HepG2 (cell line): Measurements from ENCODE around the gene MICAL1. TPM values are rescaled to one million over a fixed set of nuclear protein-coding genes. Genes with fewer than 3 reads are reported as not detected.

Source experiments
- ATAC-seq: fragments of 200-7000 bp; cut with Tn5 transposase; 3 replicates; pipeline ENCODE4 v1.9.1; 2020; ENCODE audit warnings: mild to moderate bottlenecking, moderate library complexity
- BruUV-seq: library from RNA; stranded (reverse); fragments of 400-500 nt; replicated peaks from 2 replicates; lab custom pipeline; 2021; lab: Mats Ljungman, UMichigan
- CTCF ChIA-PET: fragments of 300-600 bp; formaldehyde crosslinking; extraction: SDS; loops from one replicate; lab custom pipeline; 2021; ENCODE audit warnings: low total read pairs, inconsistent platforms, low intra/inter-chr PET ratio; lab: Yijun Ruan, JAX
- POLR2A ChIA-PET: fragments of 350-600 bp; sonication (Branson Sonifier 250); formaldehyde crosslinking; loops from one replicate; lab custom pipeline; 2020; ENCODE audit warnings: antibody characterized with exemption, inconsistent platforms; lab: Yijun Ruan, JAX
- DNase-seq: peaks from one replicate; pipeline ENCODE4 v3.0.0-alpha.2; 2015; ENCODE audit warnings: low spot score
- FAIRE-seq: peaks from 3 replicates; lab custom pipeline; 2011; peaks lifted over from hg19 to GRCh38; lab: Jason Lieb, UNC
- H2AFZ ChIP-seq: one replicate; pipeline ENCODE4 v1.6.1; 2011; ENCODE audit warnings: low read length, inconsistent platforms
- H3K27ac ChIP-seq: fragments of 300-600 bp; 3 replicates; pipeline ENCODE4 v1.8.0; 2011; ENCODE audit warnings: mixed run types, mild to moderate bottlenecking, mixed read lengths, low read length, inconsistent platforms; ENCODE audit not compliant: insufficient read depth; ENCODE audit errors: extremely low read length
- H3K27me3 ChIP-seq, 2 experiments: fragments of 200-600 bp in 1 of 2; 2 replicates in 1 of 2; 3 replicates in 1 of 2; pipeline versions ENCODE4 v1.6.0 to v1.8.0; 2011; ENCODE audit warnings: low read length in 2 of 2, mild to moderate bottlenecking in 2 of 2, moderate library complexity in 2 of 2, inconsistent platforms in 1 of 2; ENCODE audit not compliant: insufficient read depth in 2 of 2, control insufficient read depth in 1 of 2
- H3K36me3 ChIP-seq, 2 experiments: fragments of 200-600 bp in 1 of 2; replicated peaks in 1 of 2; 2 replicates in 1 of 2; 3 replicates in 1 of 2; pipeline versions ENCODE4 v1.5.1 to v1.8.0; 2011; ENCODE audit warnings: low read length in 2 of 2, inconsistent platforms in 1 of 2; ENCODE audit not compliant: insufficient read depth in 2 of 2, control insufficient read depth in 1 of 2
- H3K4me1 ChIP-seq: 2 replicates; pipeline ENCODE4 v1.5.1; 2012; ENCODE audit warnings: low read length, inconsistent platforms; ENCODE audit not compliant: insufficient read depth
- H3K4me2 ChIP-seq: 2 replicates; pipeline ENCODE4 v1.6.0; 2011; ENCODE audit warnings: low read depth, low read length, inconsistent platforms
- H3K4me3 ChIP-seq, 3 experiments: fragments of 200-600 bp in 1 of 3; sonication (generic), shearing (Covaris generic) in 1 of 3; replicated peaks in 1 of 3; 2 replicates each; pipeline ENCODE4 v1.5.1; 2011 to 2016; ENCODE audit warnings: low read length in 3 of 3, inconsistent platforms in 2 of 3, low read depth in 2 of 3, mild to moderate bottlenecking in 2 of 3, control low read depth in 1 of 3, mixed read lengths in 1 of 3; ENCODE audit not compliant: insufficient read depth in 1 of 3
- H3K79me2 ChIP-seq: one replicate; pipeline ENCODE4 v1.6.1; 2011; ENCODE audit warnings: low read length, inconsistent platforms; ENCODE audit not compliant: insufficient read depth
- H3K9ac ChIP-seq: 2 replicates; pipeline ENCODE4 v1.6.0; 2011; ENCODE audit warnings: mild to moderate bottlenecking, low read depth, low read length, inconsistent platforms; ENCODE audit not compliant: insufficient read depth
- H3K9me3 ChIP-seq: 2 replicates; pipeline ENCODE4 v1.5.1; 2012; ENCODE audit warnings: mild to moderate bottlenecking, low read length
- H4K20me1 ChIP-seq: 2 replicates; pipeline ENCODE4 v1.6.0; 2011; ENCODE audit warnings: inconsistent platforms, mild to moderate bottlenecking, low read length, moderate library complexity; ENCODE audit not compliant: insufficient read depth
- ATF6 ChIP-seq: sonication (generic); formaldehyde crosslinking; conservative IDR thresholded peaks from 2 replicates; pipeline ENCODE4 v1.4.0; 2020; ENCODE audit warnings: missing genetic modification reagents
- CREB1 ChIP-seq, 2 experiments: fragments of 450-650 bp in 1 of 2; IDR thresholded peaks; 2 replicates each; pipeline ENCODE4 v1.6.1; 2016 to 2017; ENCODE audit warnings: control low read depth in 1 of 2, mild to moderate bottlenecking in 1 of 2, missing compliant biosample characterization in 1 of 2, missing genetic modification characterization in 1 of 2
- HNRNPH1 ChIP-seq: fragments of 200-400 bp; formaldehyde crosslinking; optimal IDR thresholded peaks from 2 replicates; pipeline ENCODE3; 2017; ENCODE audit warnings: mild to moderate bottlenecking, low read depth, low read length
- KDM1A ChIP-seq: IDR thresholded peaks from 2 replicates; pipeline ENCODE4 v1.6.1; 2016; ENCODE audit warnings: missing compliant biosample characterization
- NFRKB ChIP-seq: fragments of 450-650 bp; IDR thresholded peaks from 2 replicates; pipeline ENCODE4 v1.6.1; 2017
- NKX3-1 ChIP-seq: sonication (generic); formaldehyde crosslinking; IDR thresholded peaks from 2 replicates; pipeline ENCODE4 v1.5.0; 2020; ENCODE audit warnings: missing genetic modification reagents
- POLR2AphosphoS5 ChIP-seq: IDR thresholded peaks from 2 replicates; pipeline ENCODE4 v1.6.1; 2012; ENCODE audit warnings: low read depth, low read length
- RNF2 ChIP-seq: fragments of 450-650 bp; conservative IDR thresholded peaks from 2 replicates; pipeline ENCODE4 v1.6.1; 2016; ENCODE audit warnings: low read depth
- SIN3A ChIP-seq: IDR thresholded peaks from 2 replicates; pipeline ENCODE4 v1.6.1; 2011; ENCODE audit warnings: low read depth, mild to moderate bottlenecking, control low read depth, low read length, borderline replicate concordance
- ZNF160 ChIP-seq: sonication (generic); formaldehyde crosslinking; IDR thresholded peaks from 2 replicates; pipeline ENCODE4 v1.8.0; 2022; ENCODE audit warnings: mild to moderate bottlenecking, inconsistent platforms, missing genetic modification reagents
- WGBS: methylation state at CpG from one replicate; pipeline ENCODE4 v1.1.6; 2017; ENCODE audit warnings: low lambda C conversion rate; 5-methylcytosine and 5-hydroxymethylcytosine counted together
- in situ Hi-C: cut with HindIII; loops from 2 replicates; pipeline ENCODE4 v1.10.0; 2017; ENCODE audit warnings: low pct_unique_long_range_greater_than_20kb; ENCODE audit not compliant: extremely low pct_ligation_motif_present
- intact Hi-C: fragments of 100-400 bp; cut with micrococcal nuclease; formaldehyde crosslinking; loops from one replicate; pipeline ENCODE4 v1.10.0; 2022; ENCODE audit not compliant: unreplicated experiment
- polyA plus RNA-seq, 8 experiments: library from polyadenylated mRNA; depleted of rRNA in 3 of 8; stranded (reverse) in 7 of 8; unstranded in 1 of 8; fragments of >200 nt; fragmentation: Illumina TruSeq in 4 of 8; extraction: Trizol in 4 of 8; gene quantifications; 2 replicates each; pipeline versions ENCODE4 v1.2.1 to v1.2.3, GENCODE V29; 2011 to 2016; ENCODE audit warnings: low read depth in 4 of 8, missing spikeins in 1 of 8, mixed read lengths in 1 of 8; ENCODE audit not compliant: insufficient read depth in 1 of 8
- total RNA-seq, 5 experiments: library from RNA; depleted of rRNA; stranded (reverse); fragments of >200 nt; fragmentation: Illumina TruSeq; extraction: Trizol; gene quantifications; 2 replicates each; pipeline ENCODE4 v1.2.3, GENCODE V29; 2016; ENCODE audit warnings: low read depth in 1 of 5
- TF ChIP-seq, protein P1 (sequence below): sonication (generic); formaldehyde crosslinking; IDR thresholded peaks from 2 replicates; pipeline ENCODE4 v1.5.0; 2020; ENCODE audit warnings: missing genetic modification reagents, mild to moderate bottlenecking, borderline replicate concordance
- TF ChIP-seq, protein P2 (sequence below): sonication (generic); formaldehyde crosslinking; IDR thresholded peaks from 2 replicates; pipeline ENCODE4 v1.4.0; 2020; ENCODE audit warnings: mild to moderate bottlenecking, missing genetic modification reagents

MICAL1 gene
- total and polyA plus RNA-seq, 2 of the 13 experiments (the other 11 are each of a cell fraction or from before 2014, with no cell fraction given) = 6.9 to 39.0 TPM

DNA sequence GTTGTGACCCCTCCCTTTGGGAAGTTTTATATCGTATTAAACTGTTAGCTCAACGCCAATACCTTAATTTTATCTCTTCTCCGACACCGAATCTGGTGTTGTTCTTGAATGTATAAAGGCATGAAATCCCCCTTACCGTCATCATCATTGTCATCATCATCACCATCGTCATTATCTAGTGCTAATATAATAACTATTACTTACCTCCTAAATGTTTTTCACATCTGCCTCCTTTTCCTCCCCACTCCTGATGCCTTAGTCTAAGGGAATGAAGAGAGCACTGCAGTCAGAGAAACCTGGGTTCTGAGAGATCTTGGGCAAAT, 28.1 kb upstream of the MICAL1 start:
- DNase-seq = no peak
- in situ Hi-C loops (no loop called here), intact Hi-C loops (no loop called here)
- 0 out of 5 replicates have a peak, but pooled peaks cover 0 to 4% of the 10 kb centered on the region in 2 experiments for H3K27me3 ChIP-seq
- H2AFZ ChIP-seq = peak overlapping the region; percentile 68
- TF ChIP-seq NFRKB (no peak), NKX3-1 (CRISPR knock-in tag) (no peak), HNRNPH1 (no peak), CREB1 (IDR thresholded peaks at IDR 0.05) (peak; percentile 71), CREB1 (CRISPR knock-in tag; IDR thresholded peaks at IDR 0.05) (no peak), ZNF160 (CRISPR knock-in tag) (no peak)
- no peak for FAIRE-seq
- H3K9me3 ChIP-seq = no peaks in the 10 kb centered on the region
- H3K4me1 ChIP-seq = peaks cover 43% of the 10 kb centered on the region
- no peaks in the 10 kb centered on the region for H4K20me1 ChIP-seq
- H3K27ac ChIP-seq = no peak overlapping the region
- 3% methylated on average over 6 of the region's 6 CpGs for WGBS
- ChIA-PET POLR2A (no interaction called here), CTCF (no interaction called here)
- ATAC-seq = no peak
- H3K4me3 ChIP-seq = peak overlapping the region in 2 of 3 experiments; percentile 47 to 50; a peak in 3 of 6 replicates
- H3K9ac ChIP-seq = no peak overlapping the region
- peaks cover 0 to 8% of the 10 kb centered on the region in 2 experiments; a peak in 3 of 5 replicates for H3K36me3 ChIP-seq
- no TSS peak for BruUV-seq
- peaks cover 14% of the 10 kb centered on the region for H3K79me2 ChIP-seq
- H3K4me2 ChIP-seq = peak overlapping the region; percentile 75

DNA sequence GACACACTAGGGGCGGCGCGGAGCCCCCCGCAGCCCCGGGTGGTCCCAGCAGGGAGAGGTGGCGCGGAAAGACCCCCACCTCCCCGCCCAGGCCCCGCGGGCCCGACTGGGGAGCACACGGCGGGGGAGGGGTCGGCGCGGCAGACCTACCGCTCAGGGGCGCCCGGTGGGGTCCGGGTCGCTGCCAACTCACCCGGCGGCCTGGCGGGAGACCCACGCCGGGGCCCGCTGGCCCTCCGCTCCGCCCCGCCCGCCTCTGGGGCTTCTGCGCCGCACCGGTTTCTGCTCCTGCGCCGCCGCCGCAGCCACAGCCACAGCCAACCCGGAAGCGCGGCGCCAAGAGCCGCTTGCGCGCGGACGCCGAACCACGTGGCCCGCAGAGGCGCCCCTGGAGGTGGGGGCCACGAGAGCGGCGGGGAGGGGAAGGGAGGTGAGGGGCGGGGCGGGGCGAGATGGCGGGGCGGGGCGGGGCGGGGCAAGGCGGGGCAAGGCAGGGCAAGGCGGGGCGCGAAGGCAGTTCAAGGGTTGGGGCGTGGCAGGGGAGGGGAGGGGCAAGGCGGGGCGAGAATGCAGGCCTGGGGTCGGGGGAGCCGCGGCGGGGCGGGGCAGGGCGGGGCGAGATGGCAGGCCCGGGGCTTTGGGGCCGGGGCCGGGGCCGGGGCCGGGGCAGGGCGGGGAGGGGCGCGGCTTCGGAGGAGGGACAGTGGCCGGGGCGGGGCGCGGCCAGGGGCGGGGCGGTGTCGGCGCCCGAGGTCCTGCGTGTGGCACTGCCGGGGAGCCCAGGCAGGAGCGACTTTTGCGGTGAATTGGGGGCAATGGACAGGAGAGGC, 27.5 kb upstream of the MICAL1 start, which contains the start of gene ZBTB24:
TSS of gene ZBTB24 (minus strand) at position 315 of the 830 bp plus-strand sequence. CDS start 1,193 bp downstream, outside the sequence.
- Histone ChIP-seq H3K79me2 (peaks cover 14% of the 10 kb centered on the region), H3K27me3 (0 out of 5 replicates have a peak, but pooled peaks cover 0 to 4% of the 10 kb centered on the region in 2 experiments), H3K9me3 (no peaks in the 10 kb centered on the region), H2AFZ (peak within 1 kb of the TSS; percentile 68), H3K36me3 (peaks cover 0 to 8% of the 10 kb centered on the region in 2 experiments; a peak in 3 of 5 replicates), H3K4me1 (peaks cover 49% of the 10 kb centered on the region), H3K4me3 (peak within 1 kb of the TSS; percentile 71 to 91 (median 79)), H3K4me2 (peak within 1 kb of the TSS; percentile 87), H4K20me1 (no peaks in the 10 kb centered on the region), H3K27ac (peak within 1 kb of the TSS; percentile 61), H3K9ac (peak within 1 kb of the TSS; percentile 79)
- in situ Hi-C loops (no loop called here), intact Hi-C loops (no loop called here)
- ATAC-seq (peak; percentile 95), FAIRE-seq (no peak), DNase-seq (peak; percentile 76)
- ChIA-PET POLR2A (interaction anchor here (0.6 to 1.3 kb wide), 3 partner anchors 99 to 1483 kb away, joined by 3 to 5 read pairs (median 3); no protein-coding TSS in a partner anchor), CTCF (no interaction called here)
- WGBS = 7% methylated on average over 21 of the region's 97 CpGs
- BruUV-seq = no TSS peak
- TF ChIP-seq SIN3A (0 out of 2 replicates have a peak, but pooled peaks have one; percentile 47), KDM1A (CRISPR knock-in tag) (no peak), ATF6 (CRISPR knock-in tag) (no peak), RNF2 (0 out of 2 replicates have a peak, but pooled peaks have one; percentile 27), POLR2AphosphoS5 (peak; percentile 34)
- TF ChIP-seq, protein P1, sequence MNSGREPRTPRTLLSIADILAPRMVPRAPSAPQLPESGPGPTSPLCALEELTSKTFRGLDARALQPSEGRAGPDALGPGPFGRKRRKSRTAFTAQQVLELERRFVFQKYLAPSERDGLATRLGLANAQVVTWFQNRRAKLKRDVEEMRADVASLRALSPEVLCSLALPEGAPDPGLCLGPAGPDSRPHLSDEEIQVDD (CRISPR knock-in tag) = no peak
- TF ChIP-seq, protein P2, sequence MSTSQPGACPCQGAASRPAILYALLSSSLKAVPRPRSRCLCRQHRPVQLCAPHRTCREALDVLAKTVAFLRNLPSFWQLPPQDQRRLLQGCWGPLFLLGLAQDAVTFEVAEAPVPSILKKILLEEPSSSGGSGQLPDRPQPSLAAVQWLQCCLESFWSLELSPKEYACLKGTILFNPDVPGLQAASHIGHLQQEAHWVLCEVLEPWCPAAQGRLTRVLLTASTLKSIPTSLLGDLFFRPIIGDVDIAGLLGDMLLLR (CRISPR knock-in tag) = peak; percentile 67; the same call in 1 of the 2 replicates
